Adrenal gland (tissue), 12 donors: ENCODE data around the gene LAMB1. TPM values are rescaled to one million over a fixed set of nuclear protein-coding genes. Genes with fewer than 3 reads are reported as not detected.

Source experiments
- DNase-seq, 7 donors: peaks; one replicate each; pipeline ENCODE4 v3.0.0-alpha.2; 2019 to 2020
- H3K27ac ChIP-seq, 5 donors: fragments of 200-600 bp; sonication (generic) in 4 of 5; 1 replicate in 3 of 5; 2 replicates in 2 of 5; pipeline versions ENCODE4 v1.5.1 to v1.8.0; 2016 to 2020; ENCODE audit warnings: mild to moderate bottlenecking in 1 of 5
- H3K27me3 ChIP-seq: fragments of 200-600 bp; 2 replicates; pipeline ENCODE4 v1.8.0; 2021
- H3K36me3 ChIP-seq, 2 donors: fragments of 200-600 bp; replicated peaks in 1 of 2; 1 replicate in 1 of 2; 2 replicates in 1 of 2; pipeline versions ENCODE4 v1.5.1 to v1.8.0; 2018 to 2022
- H3K4me1 ChIP-seq, 2 donors: fragments of 200-600 bp; replicated peaks in 1 of 2; 1 replicate in 1 of 2; 2 replicates in 1 of 2; pipeline versions ENCODE4 v1.5.1 to v1.8.0; 2018 to 2021
- H3K4me3 ChIP-seq, 4 donors: fragments of 200-600 bp; sonication (generic) in 3 of 4; one replicate each; pipeline ENCODE4 v1.5.1; 2016 to 2018
- H3K9me3 ChIP-seq, 3 donors: fragments of 200-600 bp; sonication (generic) in 1 of 3; replicated peaks in 1 of 3; 1 replicate in 2 of 3; 2 replicates in 1 of 3; pipeline versions ENCODE4 v1.5.1 to v1.8.0; 2016 to 2021
- POLR2A ChIP-seq, 2 donors: fragments of 450-650 bp; IDR thresholded peaks; one replicate each; pipeline ENCODE4 v1.6.1; 2017; ENCODE audit warnings: antibody characterized with exemption in 2 of 2, mild to moderate bottlenecking in 2 of 2, moderate library complexity in 1 of 2
- WGBS, 4 donors: extraction: QIAGEN DNeasy Blood & Tissue Kit in 2 of 4; methylation state at CpG; one replicate each; pipeline versions ENCODE4 v1.1.5 to v1.1.7; 2013 to 2017; 5-methylcytosine and 5-hydroxymethylcytosine counted together
- intact Hi-C, 2 donors: fragments of 100-400 bp; cut with DNase I; formaldehyde crosslinking; loops; one replicate each; pipeline versions ENCODE4 v1.14.1 to v1.15.0; 2022 to 2023
- polyA plus RNA-seq, 3 donors: library from polyadenylated mRNA; stranded (reverse); fragments of 200-250 nt in 2 of 3; fragments of 350-450 nt in 1 of 3; fragmentation: Illumina TruSeq in 1 of 3; extraction: RNeasy Lipid Tissue Mini Kit (QIAGEN cat#74804) in 1 of 3; gene quantifications; one replicate each; pipeline ENCODE4 v1.2.3, GENCODE V29; 2013 to 2014
- total RNA-seq, 9 donors: library from RNA; depleted of rRNA in 4 of 9; stranded (reverse); fragments of >200 nt in 4 of 9; fragments of 120-200 nt in 1 of 9; fragmentation: NEBNext Ultra II Directional in 1 of 9; extraction: Animal tissue kit (Norgen Biotek cat#: 25700) in 1 of 9; gene quantifications; one replicate each; pipeline versions ENCODE4 v1.1.0 to v1.2.4, GENCODE V29; 2013 to 2023
- TF ChIP-seq, protein P1 (sequence below), 6 experiments: fragments of 450-650 bp in 4 of 6; fragments of 200-600 bp in 2 of 6; sonication (generic) in 1 of 6; IDR thresholded peaks; 1 replicate in 5 of 6; 2 replicates in 1 of 6; pipeline versions ENCODE4 v1.5.1 to v1.8.0; 2016 to 2021; ENCODE audit warnings: antibody characterized with exemption in 6 of 6, mild to moderate bottlenecking in 2 of 6, moderate library complexity in 1 of 6
- donor health status: healthy with polysubstance abuse.
- donor health status: Bipolar disorder and iron deficiency.
- donor health status: DM: yes; HTN: yes; CAD: no.
- donor health status: DM: no; HTN: no; CAD: no.
- donor health status: DM: no; HTN: no; CAD: no.
- donor health status: DM: yes; HTN: yes; CAD: no.

Gene LAMB1
- total and polyA plus RNA-seq, 12 donors, result 48.6 to 164 (median 90.2) TPM

DNA sequence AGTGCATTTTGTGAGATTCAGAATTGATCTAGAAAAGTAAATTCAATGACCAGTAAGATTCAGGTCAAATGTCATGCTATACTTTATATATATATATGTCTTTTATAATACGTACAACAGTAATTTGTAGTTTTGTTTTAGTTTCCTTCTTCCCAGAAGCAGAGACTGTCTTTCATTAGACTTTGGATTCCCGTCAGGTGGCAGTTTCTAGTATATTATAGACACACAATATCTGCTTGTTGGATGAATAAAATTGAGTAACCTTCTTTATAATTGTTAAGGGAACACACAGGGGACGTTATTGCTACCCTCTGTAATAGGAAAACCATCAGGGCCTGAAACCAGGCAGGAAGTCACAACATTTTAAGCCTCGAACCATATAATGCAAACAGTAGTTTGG lies 5.3 kb upstream of the LAMB1 start:
- DNase-seq, result no peak
- Histone ChIP-seq H3K36me3 (no peaks in the 10 kb centered on the region), H3K4me3 (no peak overlapping the region), H3K9me3 (no peaks in the 10 kb centered on the region), H3K4me1 (peaks cover 0 to 1% of the 10 kb centered on the region in 2 donors), H3K27ac (no peak overlapping the region), H3K27me3 (peaks cover 5% of the 10 kb centered on the region)
- intact Hi-C loops, result loop anchor here in 1 of 2 donors (10.0 kb wide), 1 partner anchor 113 kb away; the partner anchor contains the start of gene DLD
- no peak for TF ChIP-seq POLR2A (IDR thresholded peaks at IDR 0.05)
- WGBS, 4 donors, result 87 to 91% (median 89%) methylated on average over 4 of the region's 4 CpGs

DNA sequence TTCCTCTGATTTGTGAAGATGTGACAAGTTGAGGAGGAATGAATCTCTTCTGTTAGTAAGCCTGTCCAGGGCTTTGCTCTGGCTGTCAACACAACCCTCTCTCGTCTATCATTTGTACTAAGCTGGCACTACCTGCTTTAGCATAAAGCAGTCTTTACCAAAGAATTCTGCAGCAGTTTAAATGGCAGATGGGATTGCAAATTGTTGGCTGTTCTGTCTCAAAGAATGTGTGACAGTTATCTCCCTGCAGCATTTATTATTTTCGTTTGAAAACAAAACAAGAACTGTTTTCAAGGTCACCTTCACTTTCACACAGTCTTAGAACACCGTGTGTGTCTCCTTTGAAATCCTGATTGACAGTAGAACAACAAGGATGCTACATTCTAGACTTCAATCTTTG lies 4.8 kb upstream of the LAMB1 start:
- WGBS, 4 donors, result 22 to 49% (median 35%) methylated on average over 3 of the region's 3 CpGs
- Histone ChIP-seq H3K4me1 (peaks cover 0 to 6% of the 10 kb centered on the region in 2 donors), H3K27ac (no peak overlapping the region), H3K27me3 (peaks cover 8% of the 10 kb centered on the region), H3K36me3 (no peaks in the 10 kb centered on the region), H3K4me3 (no peak overlapping the region), H3K9me3 (no peaks in the 10 kb centered on the region)
- TF ChIP-seq, protein P1, sequence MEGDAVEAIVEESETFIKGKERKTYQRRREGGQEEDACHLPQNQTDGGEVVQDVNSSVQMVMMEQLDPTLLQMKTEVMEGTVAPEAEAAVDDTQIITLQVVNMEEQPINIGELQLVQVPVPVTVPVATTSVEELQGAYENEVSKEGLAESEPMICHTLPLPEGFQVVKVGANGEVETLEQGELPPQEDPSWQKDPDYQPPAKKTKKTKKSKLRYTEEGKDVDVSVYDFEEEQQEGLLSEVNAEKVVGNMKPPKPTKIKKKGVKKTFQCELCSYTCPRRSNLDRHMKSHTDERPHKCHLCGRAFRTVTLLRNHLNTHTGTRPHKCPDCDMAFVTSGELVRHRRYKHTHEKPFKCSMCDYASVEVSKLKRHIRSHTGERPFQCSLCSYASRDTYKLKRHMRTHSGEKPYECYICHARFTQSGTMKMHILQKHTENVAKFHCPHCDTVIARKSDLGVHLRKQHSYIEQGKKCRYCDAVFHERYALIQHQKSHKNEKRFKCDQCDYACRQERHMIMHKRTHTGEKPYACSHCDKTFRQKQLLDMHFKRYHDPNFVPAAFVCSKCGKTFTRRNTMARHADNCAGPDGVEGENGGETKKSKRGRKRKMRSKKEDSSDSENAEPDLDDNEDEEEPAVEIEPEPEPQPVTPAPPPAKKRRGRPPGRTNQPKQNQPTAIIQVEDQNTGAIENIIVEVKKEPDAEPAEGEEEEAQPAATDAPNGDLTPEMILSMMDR (IDR thresholded peaks at IDR 0.05), result no peak
- TF ChIP-seq POLR2A (IDR thresholded peaks at IDR 0.05), result no peak
- intact Hi-C loops, result loop anchor here in 1 of 2 donors (10.0 kb wide), 1 partner anchor 113 kb away; the partner anchor contains the start of gene DLD
- no peak for DNase-seq

DNA sequence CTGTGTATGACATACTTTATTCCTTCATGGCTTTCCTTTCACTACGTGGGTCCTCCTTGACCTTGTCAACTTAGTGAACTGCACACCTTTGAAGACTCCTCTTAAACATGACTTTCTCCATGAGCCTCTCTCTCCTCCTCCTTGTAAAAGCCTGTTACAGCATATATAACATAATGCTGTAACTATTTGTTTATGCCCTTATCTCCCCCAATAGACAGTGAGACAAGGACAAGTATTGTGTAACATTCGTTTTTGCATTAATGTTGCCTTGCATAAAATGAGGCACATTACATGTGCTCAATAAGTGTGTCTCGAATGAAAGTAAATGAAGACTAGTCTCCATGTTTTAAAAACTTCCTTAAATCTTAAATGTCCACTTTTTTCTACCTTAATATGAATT lies 4.3 kb upstream of the LAMB1 start:
- Histone ChIP-seq H3K4me3 (no peak overlapping the region), H3K27ac (no peak overlapping the region), H3K9me3 (no peaks in the 10 kb centered on the region), H3K36me3 (no peaks in the 10 kb centered on the region), H3K4me1 (peaks cover 0 to 10% of the 10 kb centered on the region in 2 donors), H3K27me3 (peaks cover 8% of the 10 kb centered on the region)
- intact Hi-C loops, result loop anchor here in 1 of 2 donors (10.0 kb wide), 1 partner anchor 112 kb away; the partner anchor contains the start of gene DLD
- no peak for DNase-seq
- no peak for TF ChIP-seq POLR2A (IDR thresholded peaks at IDR 0.05)
- TF ChIP-seq, protein P1 (IDR thresholded peaks at IDR 0.05), result no peak
- 47 to 51% (median 50%) methylated on average over 3 of the region's 3 CpGs for WGBS, 4 donors

DNA sequence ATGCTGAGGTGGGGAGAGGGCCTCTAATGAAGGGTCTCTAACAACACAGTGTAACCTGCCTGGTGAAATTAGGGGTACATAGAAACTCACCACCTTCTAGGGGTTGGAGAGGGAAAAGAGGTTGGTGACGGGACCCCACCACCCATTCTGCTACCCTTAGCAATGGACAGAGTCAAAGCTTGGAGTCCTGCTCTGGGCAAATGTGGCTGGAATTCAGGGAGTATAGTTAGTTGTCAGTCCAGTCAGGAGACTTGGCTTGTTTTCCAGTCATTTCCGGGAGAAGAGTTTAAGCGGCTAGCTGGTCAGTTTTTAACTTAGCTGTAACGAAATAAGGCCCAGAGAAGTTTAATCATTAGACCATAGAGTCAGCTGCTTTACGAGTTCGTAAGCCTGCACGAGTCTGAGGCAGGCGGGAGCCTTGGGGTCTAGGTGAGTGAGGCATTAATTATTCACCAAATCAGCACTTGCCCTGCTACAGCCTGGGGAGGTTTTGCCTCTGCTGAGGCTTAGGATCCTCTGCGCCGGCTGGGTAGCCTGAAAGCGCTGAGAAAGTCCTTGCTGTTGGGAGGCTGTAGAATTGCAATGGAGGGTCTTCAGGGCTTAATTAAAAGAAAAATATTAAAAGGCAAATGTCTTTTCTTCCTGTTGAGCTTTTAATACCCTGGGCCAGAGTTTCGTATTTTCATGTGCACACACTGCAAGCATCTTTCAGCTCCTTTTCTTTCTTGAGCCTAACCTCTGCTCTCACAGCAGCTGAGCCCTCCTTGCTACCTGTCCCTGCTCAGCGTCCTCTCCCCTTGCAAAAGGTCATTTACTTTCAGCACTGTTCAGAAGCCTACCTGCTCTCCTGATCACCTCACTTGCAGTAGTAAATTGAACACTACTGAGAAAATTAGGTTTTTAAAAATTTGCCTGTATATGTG lies 1.5 kb upstream of the LAMB1 start:
- Histone ChIP-seq H3K36me3 (no peaks in the 10 kb centered on the region), H3K27ac (no peak overlapping the region), H3K4me3 (no peak overlapping the region), H3K4me1 (peaks cover 0 to 23% of the 10 kb centered on the region in 2 donors), H3K27me3 (peaks cover 8% of the 10 kb centered on the region), H3K9me3 (no peaks in the 10 kb centered on the region)
- no peak for DNase-seq
- TF ChIP-seq, protein P1 (IDR thresholded peaks at IDR 0.05), result no peak
- TF ChIP-seq POLR2A (IDR thresholded peaks at IDR 0.05), result no peak
- 60 to 74% (median 70%) methylated on average over 13 of the region's 13 CpGs for WGBS, 4 donors
- intact Hi-C loops, result loop anchor here in 1 of 2 donors (10.0 kb wide), 1 partner anchor 110 kb away; the partner anchor contains the start of gene DLD
